EH (cell line): ENCODE measurements around the gene IGSF8.

ENCODE experiments used
- DNase-seq: peaks from one replicate; pipeline ENCODE4 v3.0.0-alpha.2; 2015; ENCODE audit warnings: low read depth

IGSF8 gene

GRCh38 chr1:160097911-160098851, at the start of gene IGSF8:
IGSF8 (minus strand) TSS chr1:160098619; CDS start chr1:160098472, 147 bp downstream.
- peak; percentile 84 for DNase-seq

GRCh38 chr1:160148121-160148520, 49.7 kb upstream of the IGSF8 start:
- DNase-seq: no peak

- no peak for DNase-seq
Measured at GRCh38 chr1:160146107-160146506, 47.7 kb upstream of the IGSF8 start.

GRCh38 chr1:160144921-160145320, 46.5 kb upstream of the IGSF8 start:
- peak; percentile 91 for DNase-seq

- no peak for DNase-seq
Measured at GRCh38 chr1:160143695-160144094, 45.3 kb upstream of the IGSF8 start.

- no peak for DNase-seq
Measured at GRCh38 chr1:160139840-160140239, 41.4 kb upstream of the IGSF8 start.

GRCh38 chr1:160137216-160137862, 38.9 kb upstream of the IGSF8 start:
- no peak for DNase-seq

- no peak for DNase-seq
Measured at GRCh38 chr1:160136926-160137200, 38.4 kb upstream of the IGSF8 start.

- DNase-seq: no peak
Measured at GRCh38 chr1:160136121-160136925, 37.9 kb upstream of the IGSF8 start.

GRCh38 chr1:160134791-160135572, 36.6 kb upstream of the IGSF8 start:
- DNase-seq: no peak

- no peak for DNase-seq
Measured at GRCh38 chr1:160133990-160134770, 35.8 kb upstream of the IGSF8 start.

- DNase-seq: no peak
Measured at GRCh38 chr1:160131803-160132565, 33.6 kb upstream of the IGSF8 start.

- no peak for DNase-seq
Measured at GRCh38 chr1:160130939-160131338, 32.5 kb upstream of the IGSF8 start.

- no peak for DNase-seq
Measured at GRCh38 chr1:160130486-160130885, 32.1 kb upstream of the IGSF8 start.

- DNase-seq: no peak
Measured at GRCh38 chr1:160129966-160130365, 31.5 kb upstream of the IGSF8 start.

GRCh38 chr1:160129558-160129957, 31.1 kb upstream of the IGSF8 start:
- no peak for DNase-seq

GRCh38 chr1:160129046-160129445, 30.6 kb upstream of the IGSF8 start:
- peak; percentile 21 for DNase-seq

GRCh38 chr1:160128636-160129035, 30.2 kb upstream of the IGSF8 start:
- DNase-seq: no peak

GRCh38 chr1:160127865-160128523, 29.6 kb upstream of the IGSF8 start:
- peak; percentile 78 for DNase-seq

- DNase-seq: no peak
Measured at GRCh38 chr1:160127381-160127780, 29.0 kb upstream of the IGSF8 start.
